Measurements from ENCODE around the gene FN1.

The FN1 gene

GRCh38 chr2:215371915-215372897 is 63.7 kb downstream of the FN1 start:
- no peaks in the 10 kb centered on the region for H3K9me3 ChIP-seq (ENCODE audit: insufficient read depth, low read length, severe bottlenecking)
- H4K20me1 ChIP-seq (ENCODE audit: insufficient read depth, low read length): no peaks in the 10 kb centered on the region
- TF ChIP-seq EZH2 (IDR thresholded peaks at IDR 0.05; ENCODE audit: borderline replicate concordance, low read depth, low read length, severe bottlenecking) (no peak), CTCF (IDR thresholded peaks at IDR 0.05; ENCODE audit: borderline replicate concordance, extremely low read depth, low read length, poor library complexity, severe bottlenecking) (no peak)
- H3K79me2 ChIP-seq (ENCODE audit: insufficient read depth, low read length): no peaks in the 10 kb centered on the region
- H3K27me3 ChIP-seq (ENCODE audit: insufficient read depth, low read length, poor library complexity): no peaks in the 10 kb centered on the region
- no peak overlapping the region for H2AFZ ChIP-seq (ENCODE audit: low read depth, low read length)
- no peak overlapping the region for H3K4me2 ChIP-seq (ENCODE audit: insufficient read depth, low read length)
- no peaks in the 10 kb centered on the region for H3K36me3 ChIP-seq (ENCODE audit: insufficient read depth, low read length)
- DNase-seq (no peak), ATAC-seq (ENCODE audit: insufficient read depth, low read depth) (no peak)
- H3K4me3 ChIP-seq (ENCODE audit: low read depth in 1 of 2, low read length in 2 of 2): no peak overlapping the region
- H3K4me1 ChIP-seq (ENCODE audit: insufficient read depth, low read length): no peaks in the 10 kb centered on the region
- H3K27ac ChIP-seq (ENCODE audit: low read length): no peak overlapping the region
- no peak overlapping the region for H3K9ac ChIP-seq (ENCODE audit: low read depth, low read length)

DNA sequence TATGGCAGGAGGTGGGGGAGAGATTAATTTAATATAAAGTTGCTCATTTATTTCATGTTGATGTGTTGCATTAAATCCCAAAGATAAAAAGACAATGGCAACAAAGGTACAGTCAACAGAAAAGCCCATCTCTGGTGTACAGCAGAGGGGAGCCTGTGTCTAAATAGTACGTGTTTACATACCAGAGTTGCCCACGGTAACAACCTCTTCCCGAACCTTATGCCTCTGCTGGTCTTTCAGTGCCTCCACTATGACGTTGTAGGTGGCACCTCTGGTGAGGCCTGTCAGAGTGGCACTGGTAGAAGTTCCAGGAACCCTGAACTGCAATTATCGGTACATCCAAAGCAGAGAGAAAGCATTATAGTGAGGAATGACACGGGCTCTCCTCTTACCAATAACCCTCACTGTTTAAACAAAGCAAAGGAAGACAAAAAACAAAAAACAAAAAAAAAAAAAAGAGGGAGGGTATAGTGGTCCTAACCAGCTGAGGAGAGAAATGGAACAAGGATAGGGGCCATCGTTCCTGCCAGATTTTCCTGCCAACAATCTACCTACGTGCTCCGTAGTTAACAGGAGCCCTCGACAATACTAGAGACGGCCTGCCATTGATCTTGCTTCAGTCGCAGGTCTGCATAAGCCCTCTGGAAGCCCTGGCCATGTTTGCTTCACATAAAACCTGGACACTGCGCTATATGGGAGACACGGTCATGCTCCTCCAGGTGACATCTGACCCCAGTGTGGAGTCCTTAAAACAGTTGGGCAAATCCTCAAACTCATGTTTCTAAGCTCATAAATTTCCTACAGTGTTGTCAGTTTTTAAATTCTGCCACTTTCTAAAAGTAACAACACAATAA is 65.5 kb downstream of the FN1 start:
- no peak for DNase-seq
- Histone ChIP-seq H3K4me3 (ENCODE audit: low read depth in 1 of 2, low read length in 2 of 2) (no peak overlapping the region), H4K20me1 (ENCODE audit: insufficient read depth, low read length) (no peaks in the 10 kb centered on the region), H2AFZ (ENCODE audit: low read depth, low read length) (no peak overlapping the region), H3K9me3 (ENCODE audit: insufficient read depth, low read length, severe bottlenecking) (no peaks in the 10 kb centered on the region), H3K9ac (ENCODE audit: low read depth, low read length) (no peak overlapping the region), H3K79me2 (ENCODE audit: insufficient read depth, low read length) (no peaks in the 10 kb centered on the region), H3K27ac (ENCODE audit: low read length) (no peak overlapping the region), H3K36me3 (ENCODE audit: insufficient read depth, low read length) (no peaks in the 10 kb centered on the region), H3K27me3 (ENCODE audit: insufficient read depth, low read length, poor library complexity) (no peaks in the 10 kb centered on the region), H3K4me2 (ENCODE audit: insufficient read depth, low read length) (no peak overlapping the region), H3K4me1 (ENCODE audit: insufficient read depth, low read length) (no peaks in the 10 kb centered on the region)
- TF ChIP-seq CTCF (IDR thresholded peaks at IDR 0.05; ENCODE audit: borderline replicate concordance, extremely low read depth, low read length, poor library complexity, severe bottlenecking) (no peak), EZH2 (IDR thresholded peaks at IDR 0.05; ENCODE audit: borderline replicate concordance, low read depth, low read length, severe bottlenecking) (no peak)
- no peak; the same call in 2 of the 3 replicates for ATAC-seq (ENCODE audit: insufficient read depth, low read depth)

DNA sequence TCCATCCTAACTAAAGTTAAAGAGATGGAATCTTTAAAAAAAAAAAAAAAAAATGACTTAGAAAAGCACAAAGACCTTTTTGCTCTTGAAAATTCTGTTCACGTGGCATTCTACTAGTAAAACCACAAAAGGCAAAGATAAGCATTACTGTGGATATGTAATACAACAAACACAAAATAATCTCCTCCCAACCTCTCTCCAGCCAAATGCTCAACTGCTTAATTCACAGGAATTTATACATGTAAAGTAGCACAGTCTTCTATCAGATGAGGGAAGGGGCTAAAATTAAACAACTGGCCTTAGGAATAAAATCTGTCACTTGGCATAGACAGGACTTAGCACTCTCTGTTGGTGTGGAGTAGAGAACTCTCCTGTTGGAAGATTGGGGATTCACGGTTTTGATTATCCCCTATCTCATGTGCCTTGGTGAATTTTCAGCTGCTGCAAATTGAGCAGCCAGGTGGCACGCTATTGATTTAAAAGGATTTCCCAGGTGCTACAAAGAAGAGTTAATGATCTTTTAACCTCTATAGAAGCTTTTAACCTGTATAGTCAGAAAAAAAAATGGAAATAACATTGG is 66.6 kb downstream of the FN1 start:
- no peak overlapping the region for H3K9ac ChIP-seq (ENCODE audit: low read depth, low read length)
- H3K4me2 ChIP-seq (ENCODE audit: insufficient read depth, low read length): no peak overlapping the region
- H3K36me3 ChIP-seq (ENCODE audit: insufficient read depth, low read length): no peaks in the 10 kb centered on the region
- no peak overlapping the region for H3K27ac ChIP-seq (ENCODE audit: low read length)
- no peaks in the 10 kb centered on the region for H3K27me3 ChIP-seq (ENCODE audit: insufficient read depth, low read length, poor library complexity)
- no peaks in the 10 kb centered on the region for H4K20me1 ChIP-seq (ENCODE audit: insufficient read depth, low read length)
- no peak overlapping the region for H2AFZ ChIP-seq (ENCODE audit: low read depth, low read length)
- H3K79me2 ChIP-seq (ENCODE audit: insufficient read depth, low read length): no peaks in the 10 kb centered on the region
- DNase-seq: no peak
- TF ChIP-seq CTCF (IDR thresholded peaks at IDR 0.05; ENCODE audit: borderline replicate concordance, extremely low read depth, low read length, poor library complexity, severe bottlenecking) (no peak), EZH2 (IDR thresholded peaks at IDR 0.05; ENCODE audit: borderline replicate concordance, low read depth, low read length, severe bottlenecking) (no peak)
- H3K9me3 ChIP-seq (ENCODE audit: insufficient read depth, low read length, severe bottlenecking): no peaks in the 10 kb centered on the region
- no peak overlapping the region for H3K4me3 ChIP-seq (ENCODE audit: low read depth in 1 of 2, low read length in 2 of 2)
- H3K4me1 ChIP-seq (ENCODE audit: insufficient read depth, low read length): no peaks in the 10 kb centered on the region
- no peak for ATAC-seq (ENCODE audit: insufficient read depth, low read depth)
